CD4-positive, alpha-beta T cell treated with Interleukin-15 for 4 hours (primary cell): ENCODE measurements around the gene PNPLA2.

Experiments used
- DNase-seq: peaks from one replicate; pipeline ENCODE4 v3.0.0-alpha.2; 2020; ENCODE audit warnings: low spot score

The PNPLA2 gene

GRCh38 chr11:786235-787083 is 32.3 kb upstream of the PNPLA2 start:
- no peak for DNase-seq

DNA sequence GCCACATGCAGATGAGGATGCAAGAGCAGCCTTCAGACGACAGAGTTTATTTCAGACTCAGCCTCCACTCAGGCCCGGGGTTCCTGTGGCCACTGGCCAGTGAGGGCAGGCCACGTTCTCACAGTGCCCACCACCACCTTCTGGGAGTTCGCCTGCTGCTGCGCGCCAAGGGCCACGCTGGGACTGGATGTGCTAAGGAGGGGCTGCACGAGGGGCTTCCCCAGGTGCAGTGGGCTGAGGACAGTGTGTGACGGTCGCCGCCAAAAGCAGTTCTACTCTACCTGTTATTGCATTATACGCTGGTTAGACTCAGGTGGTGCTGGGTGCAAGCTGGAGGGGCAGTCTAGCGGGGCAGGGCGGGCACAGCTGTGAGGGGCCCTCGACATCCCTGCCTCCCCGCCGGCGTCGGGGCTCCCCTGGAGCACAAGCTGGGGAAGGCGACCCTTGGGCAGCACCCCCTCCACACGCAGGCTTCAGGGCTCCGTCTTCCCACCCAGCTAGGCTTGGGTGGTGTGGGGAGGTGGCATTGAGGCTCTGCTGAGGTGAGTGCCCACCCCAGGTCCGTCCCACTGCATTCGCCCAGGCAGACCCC is 31.5 kb upstream of the PNPLA2 start:
- no peak for DNase-seq

GRCh38 chr11:788009-788640 is 30.6 kb upstream of the PNPLA2 start:
- no peak for DNase-seq

DNA sequence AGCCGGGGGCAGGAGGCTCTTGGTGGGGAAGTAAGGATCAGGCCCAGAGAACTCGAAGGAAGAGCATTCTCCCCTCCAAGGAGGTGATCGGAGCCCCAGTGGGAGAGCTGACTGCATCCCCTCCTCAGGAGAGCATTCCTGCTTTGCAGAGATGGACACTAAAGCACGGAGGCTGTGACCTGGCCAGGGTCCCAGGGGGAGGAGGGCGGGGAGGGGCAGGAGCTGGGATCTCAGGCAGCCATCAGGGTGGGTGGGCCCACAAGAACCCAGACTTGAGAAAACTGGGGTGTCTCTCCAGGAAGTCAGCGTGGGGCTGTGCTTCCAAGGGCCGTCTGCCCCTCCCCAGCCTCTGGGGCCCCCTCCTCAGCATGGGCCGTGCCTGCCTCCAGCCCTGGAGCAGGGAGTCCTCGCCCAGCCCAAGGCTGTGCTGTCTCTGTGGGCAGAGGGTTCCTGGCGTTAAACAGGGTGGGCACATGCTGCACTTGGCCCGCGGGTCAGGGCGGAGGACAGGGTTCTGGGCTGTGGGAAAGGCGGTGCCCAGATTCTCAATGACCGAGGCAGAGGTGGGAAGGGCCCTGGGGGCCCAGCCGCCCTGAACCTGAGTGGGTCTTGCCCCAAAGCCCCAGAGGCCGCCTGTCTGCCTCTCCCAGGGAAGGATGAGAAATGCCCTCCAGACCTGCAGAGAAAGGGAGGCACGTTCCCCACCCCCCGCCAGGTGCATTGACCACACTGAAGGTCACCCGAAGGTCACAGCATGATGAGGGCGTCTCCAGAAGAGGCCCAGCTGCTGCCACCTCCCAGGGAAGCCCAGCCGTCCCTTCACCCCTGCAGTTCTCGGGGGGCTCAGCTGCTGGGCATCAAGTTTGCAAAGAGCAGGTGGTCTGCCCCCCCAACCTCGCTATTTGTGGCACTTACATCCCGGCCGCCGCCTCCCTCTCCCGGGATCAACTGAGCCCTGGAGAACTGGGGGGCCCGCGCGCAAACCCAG is 29.5 kb upstream of the PNPLA2 start:
- DNase-seq = no peak

DNA sequence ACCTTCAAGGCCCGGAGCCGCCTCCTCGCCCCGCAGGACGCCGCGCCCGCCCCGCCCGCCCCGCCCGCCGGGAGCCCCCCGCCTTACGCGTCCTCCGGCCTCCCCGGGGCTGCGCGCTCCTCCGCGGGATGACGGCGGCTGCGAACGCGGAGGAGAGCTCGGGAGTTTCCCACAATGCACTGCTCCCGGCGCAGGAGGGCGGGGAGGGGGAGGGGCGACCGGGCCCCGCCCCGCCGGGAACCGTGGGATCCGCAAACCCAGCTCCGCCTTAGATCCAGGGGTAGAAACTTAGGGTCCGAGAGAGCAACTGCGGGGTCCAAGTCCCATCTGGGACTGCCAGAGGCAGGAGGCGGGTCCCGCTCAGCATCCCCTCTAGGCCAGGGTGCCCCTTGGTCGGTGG is 28.8 kb upstream of the PNPLA2 start, which contains the start of gene CEND1:
Gene CEND1 (minus strand): TSS at position 148 of the 400 bp plus-strand sequence. CDS start 1,514 bp downstream, outside the sequence.
- peak; percentile 31 for DNase-seq

DNA sequence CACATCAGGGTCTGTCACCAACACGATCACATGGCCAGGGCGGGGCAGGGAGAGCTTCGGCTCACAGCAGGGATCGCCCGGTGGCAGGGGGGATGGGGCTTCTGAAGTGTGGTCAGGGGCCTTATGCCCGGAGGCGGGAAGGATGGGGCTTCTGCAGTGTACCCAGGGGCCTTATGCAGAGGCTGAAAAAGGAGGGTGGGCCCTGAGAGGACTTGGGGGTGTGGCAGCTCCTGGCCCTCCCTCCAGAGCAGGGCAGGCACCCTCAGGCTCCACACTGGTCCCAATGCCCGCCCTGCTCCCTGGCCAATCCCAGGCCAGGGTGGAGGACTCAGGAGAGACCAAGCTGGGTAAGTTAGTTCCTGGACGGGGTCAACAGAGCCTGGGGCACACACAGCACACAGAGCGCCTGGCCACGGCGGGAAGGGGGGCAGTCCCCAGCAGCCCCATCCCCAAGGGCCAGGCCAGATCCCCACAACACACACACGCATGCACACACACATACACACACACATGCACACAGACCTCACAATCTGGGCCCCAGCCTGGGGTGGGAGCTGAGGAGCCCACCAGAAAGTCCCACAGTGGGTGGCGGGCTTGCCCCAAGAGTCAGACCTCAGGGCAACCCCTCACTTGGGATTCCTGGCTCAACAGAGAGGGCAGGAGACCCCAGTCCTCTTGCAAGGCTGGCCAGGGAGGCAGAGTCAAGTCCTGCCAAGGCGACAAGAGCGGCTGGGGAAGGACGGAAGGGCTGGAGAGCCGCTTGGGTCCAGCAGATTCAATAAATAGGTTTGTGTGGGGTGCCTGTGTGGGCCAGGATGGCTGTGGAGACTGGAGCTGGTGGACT is 27.8 kb upstream of the PNPLA2 start:
- no peak for DNase-seq

DNA sequence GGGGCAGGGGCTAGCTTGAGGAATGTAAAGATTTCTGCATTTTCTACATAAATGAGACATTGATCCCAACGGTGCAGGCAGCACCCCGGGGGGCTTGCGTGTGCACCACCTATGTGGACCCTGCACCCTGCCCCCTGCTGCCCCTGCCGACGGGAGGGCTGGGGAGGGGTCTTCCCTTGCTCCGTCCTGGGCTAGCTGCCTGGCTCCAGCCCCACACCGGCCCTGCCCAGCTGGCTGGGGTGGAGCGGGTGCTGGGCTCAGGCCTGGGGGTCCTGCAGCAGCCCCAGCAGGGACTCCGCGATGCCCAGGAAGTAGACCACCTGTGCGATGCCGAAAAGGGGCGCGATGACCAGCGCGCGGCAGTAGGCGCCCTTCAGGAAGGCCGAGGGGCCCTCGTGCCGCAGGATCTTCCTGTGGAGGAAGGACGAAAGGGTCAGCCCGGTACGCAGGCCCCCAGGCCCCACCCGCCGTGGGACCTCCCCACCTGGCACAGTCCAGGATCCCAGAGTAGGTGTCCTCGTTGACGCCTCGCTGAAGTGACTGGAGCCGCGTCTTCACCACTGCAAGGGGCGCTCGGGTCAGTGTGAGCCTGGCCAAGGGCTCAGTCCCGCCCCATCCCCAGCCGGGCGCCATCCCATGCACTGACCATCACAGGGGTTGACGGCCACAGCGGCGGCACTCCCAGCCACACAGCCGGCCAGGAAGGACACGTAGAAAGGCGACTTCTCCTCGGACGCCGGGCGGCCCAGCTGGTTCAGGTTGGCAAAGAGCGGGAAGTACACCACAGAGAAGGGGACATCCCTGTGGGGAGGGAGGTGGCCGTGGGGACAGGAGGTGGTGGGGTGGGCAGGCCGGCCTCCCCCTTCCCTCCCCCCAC is 26.8 kb upstream of the PNPLA2 start:
- no peak for DNase-seq

DNA sequence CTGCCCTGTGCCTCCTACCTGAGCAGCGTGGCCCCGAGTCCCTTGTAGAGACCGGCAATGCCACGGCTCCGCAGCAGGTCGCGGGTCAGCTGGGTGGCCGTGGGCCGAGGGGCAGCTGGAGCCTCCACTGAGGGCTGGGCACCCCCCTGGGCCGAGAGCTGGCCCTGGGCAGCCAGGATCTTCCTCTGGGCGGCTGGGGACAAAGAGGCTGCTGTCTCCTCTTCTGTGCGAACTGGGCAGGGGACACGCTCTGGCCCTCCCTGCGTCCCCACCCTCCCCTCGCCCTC is 26.2 kb upstream of the PNPLA2 start:
- no peak for DNase-seq

- no peak for DNase-seq
These were observed 25.8 kb upstream of the PNPLA2 start for GRCh38 chr11:792873-793272.

DNA sequence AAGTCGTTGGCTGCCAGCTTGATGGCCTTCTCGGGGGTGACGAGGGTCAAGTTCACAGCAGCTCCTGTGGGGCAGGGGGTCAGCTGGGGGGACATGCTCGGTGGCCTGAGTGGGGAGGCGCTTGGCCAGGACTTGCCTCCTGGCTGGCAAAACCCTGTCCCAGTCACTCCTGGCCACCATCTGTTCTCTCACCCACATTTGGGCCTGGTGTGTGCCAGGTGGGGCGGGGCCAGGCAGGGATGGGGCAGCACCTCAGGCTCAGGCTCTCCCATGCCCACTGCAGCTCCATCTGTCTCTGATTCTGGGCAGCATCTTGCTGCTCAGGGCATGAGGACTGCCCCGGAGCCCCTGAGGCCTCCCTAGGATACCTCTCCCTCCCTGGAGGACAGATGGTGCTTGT is 25.2 kb upstream of the PNPLA2 start:
- no peak for DNase-seq

DNA sequence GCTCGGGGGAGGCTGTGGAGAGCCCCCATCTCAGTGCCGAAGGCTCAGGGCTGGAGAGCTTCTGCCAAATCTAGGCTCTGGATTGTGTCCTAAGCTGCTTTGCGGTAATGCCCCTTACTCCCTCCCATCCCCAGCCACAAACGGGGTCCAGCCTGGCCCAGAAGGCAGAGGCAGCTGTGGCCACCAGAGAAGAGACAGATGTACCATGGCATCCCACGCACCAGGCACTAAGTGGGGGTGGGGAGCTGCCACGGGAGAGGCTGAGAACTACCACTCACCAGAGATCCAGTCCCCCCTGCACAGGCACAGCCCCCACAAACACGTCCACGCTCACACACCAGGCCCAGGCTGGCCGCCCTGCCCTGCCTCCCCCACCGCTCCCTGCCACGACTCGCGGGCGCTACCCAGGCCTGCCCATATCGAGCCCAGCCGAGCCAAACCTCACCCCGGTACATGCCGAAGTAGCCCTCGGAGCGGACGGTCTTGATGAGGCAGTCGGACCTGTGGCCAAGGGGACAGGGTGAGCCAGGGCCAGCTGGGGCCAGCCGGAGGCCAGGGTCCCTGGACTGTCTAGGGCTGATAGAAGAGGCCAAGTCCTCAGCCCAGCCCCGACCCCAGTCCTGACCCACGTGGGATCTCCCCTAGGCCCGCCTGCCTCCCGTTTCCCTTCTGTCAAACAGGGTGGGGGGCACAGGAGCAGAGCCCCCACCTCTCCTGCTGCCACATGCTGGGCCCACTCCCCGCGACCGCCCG is 24.5 kb upstream of the PNPLA2 start:
- DNase-seq = no peak

GRCh38 chr11:794766-795633 is 23.7 kb upstream of the PNPLA2 start:
- DNase-seq = no peak

DNA sequence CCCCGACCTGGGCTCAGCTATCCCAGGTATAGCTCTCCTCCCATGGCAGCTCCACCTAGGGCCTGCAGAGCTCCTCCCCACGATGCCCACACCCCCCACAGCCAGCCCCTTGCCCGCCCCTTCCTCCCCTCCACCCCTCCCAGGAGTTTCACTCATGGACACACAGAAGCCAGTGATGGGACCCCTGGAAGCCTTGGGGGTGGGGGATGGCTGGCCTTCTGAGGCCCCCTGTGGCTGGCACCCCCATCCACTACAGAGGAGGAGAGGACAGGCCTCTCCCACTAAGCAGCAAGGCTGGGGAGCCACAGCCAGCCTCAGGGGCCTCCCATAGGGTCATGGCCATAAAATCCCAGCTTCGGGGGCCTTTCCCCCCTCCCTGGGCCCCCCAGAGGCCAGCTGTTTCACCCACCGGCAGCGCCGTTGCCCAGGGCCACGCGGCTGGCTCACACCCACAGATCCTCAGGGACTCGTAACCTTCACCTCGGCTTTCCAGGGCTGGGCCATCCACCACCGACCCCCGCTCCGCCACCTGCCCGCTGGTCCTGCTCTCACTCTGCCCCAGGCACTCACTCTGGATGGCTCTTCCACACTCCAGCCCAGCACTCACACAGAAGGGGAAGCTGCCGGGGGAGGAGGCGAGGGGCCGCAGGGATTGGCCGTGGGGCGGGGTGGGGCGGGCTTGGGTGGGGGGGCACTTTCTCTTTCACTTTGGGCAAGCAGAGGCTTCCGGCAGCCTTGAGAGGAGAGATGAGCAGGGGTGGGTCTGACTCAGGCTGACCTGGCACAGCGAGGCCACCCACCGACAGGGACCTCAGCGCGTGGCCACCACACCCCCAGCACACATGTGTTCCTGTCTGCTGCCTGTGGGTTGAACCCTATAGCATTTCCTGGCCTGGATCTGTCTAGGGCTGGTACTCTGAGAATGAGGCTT is 22.8 kb upstream of the PNPLA2 start:
- DNase-seq = peak; percentile 82

- DNase-seq = no peak
These were observed 22.0 kb upstream of the PNPLA2 start for GRCh38 chr11:796565-797295.

- peak; percentile 81 for DNase-seq
These were observed 21.2 kb upstream of the PNPLA2 start for GRCh38 chr11:797296-798092.
